ENCODE results near the gene CCDC160. TPM values are rescaled to one million over a fixed set of nuclear protein-coding genes. Genes with fewer than 3 reads are reported as not detected.

The CCDC160 gene
- total RNA-seq (2022; extraction: Qiagen RNA extraction): not detected in 5 replicates

DNA sequence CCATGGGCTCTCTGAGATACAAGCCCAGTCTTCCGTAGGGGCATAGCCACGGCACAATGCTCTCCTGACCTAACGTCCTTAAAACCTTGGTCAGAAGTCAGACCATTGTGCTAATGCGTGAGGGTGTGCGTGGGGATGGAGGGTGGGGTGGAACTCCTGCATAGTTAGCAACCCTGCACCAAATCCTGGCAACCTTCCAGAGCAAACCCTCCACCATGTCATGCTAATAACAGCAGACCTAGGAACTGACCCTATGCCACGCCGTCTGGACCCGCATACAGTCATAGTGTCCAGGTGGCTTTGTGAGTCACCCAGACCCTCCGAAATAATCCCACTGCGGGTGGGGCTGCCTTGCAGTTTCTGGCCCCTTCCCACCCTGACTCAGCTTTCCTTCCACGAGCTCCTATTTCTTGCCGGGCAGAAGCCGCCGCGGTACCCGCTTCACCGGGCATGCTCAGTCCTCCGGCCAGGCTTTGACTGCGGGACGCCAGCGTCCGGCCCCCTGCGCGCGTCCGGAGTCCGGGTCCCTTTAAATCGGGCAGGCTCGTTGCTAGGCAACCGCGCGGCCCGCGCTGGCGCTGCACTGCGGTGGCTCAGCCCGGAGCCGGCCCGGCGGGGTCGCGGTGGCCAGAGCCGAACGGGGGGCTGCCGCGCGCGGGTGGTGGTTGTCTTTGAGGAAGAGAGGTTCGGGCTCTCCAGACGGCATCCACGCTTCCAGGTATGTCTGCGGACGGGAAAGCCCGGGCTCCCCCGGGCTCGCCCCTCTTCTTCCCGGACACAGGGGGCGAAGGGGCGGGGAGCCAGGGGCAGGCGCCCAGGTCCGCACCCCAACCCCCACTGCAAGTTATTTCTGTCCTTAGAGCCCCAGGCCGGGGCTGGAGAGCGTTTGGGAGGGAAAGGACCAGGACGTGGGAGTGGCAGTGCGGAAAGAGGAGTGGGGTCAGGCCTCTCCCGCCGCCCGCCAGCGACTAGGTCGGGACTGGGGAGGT, at the start of gene CCDC160:
Gene CCDC160 (plus strand): TSS at position 557 of the 989 bp plus-strand sequence. CDS start 7,619 bp downstream, outside the sequence.

Other genes with a start within 250 kb of the CCDC160 start
- 10.1 to 15.4 TPM (median 13.5 TPM) in 5 replicates for gene PHF6, start 136.1 kb downstream of the CCDC160 start, total RNA-seq (2022; extraction: Qiagen RNA extraction)
- gene HPRT1, start 223.0 kb downstream of the CCDC160 start, total RNA-seq (2022; extraction: Qiagen RNA extraction): 99.2 to 131 TPM (median 107 TPM) in 5 replicates